BJ (cell line): Measurements from ENCODE around the gene BCAN. TPM values are rescaled to one million over a fixed set of nuclear protein-coding genes. Genes with fewer than 3 reads are reported as not detected.

ENCODE experiments used
- CTCF ChIA-PET: fragments of 350-600 bp; formaldehyde crosslinking; extraction: SDS; loops from one replicate; lab custom pipeline; 2021; ENCODE audit warnings: antibody characterized with exemption, inconsistent platforms; lab: Yijun Ruan, JAX
- POLR2A ChIA-PET: fragments of 300-600 bp; sonication (Branson Sonifier 250); formaldehyde crosslinking; extraction: SDS; loops from one replicate; lab custom pipeline; 2021; ENCODE audit warnings: antibody characterized with exemption; lab: Charles Lee
- DNase-seq: peaks from one replicate; pipeline ENCODE4 v3.0.0-alpha.2; 2011; ENCODE audit warnings: low read depth
- H3K27me3 ChIP-seq: 2 replicates; pipeline ENCODE4 v1.6.0; 2011; ENCODE audit warnings: low read length; ENCODE audit not compliant: control insufficient read depth, insufficient read depth
- H3K36me3 ChIP-seq: 2 replicates; pipeline ENCODE4 v1.5.1; 2011; ENCODE audit warnings: low read length; ENCODE audit not compliant: control insufficient read depth, insufficient read depth
- H3K4me3 ChIP-seq: 2 replicates; pipeline ENCODE4 v1.5.1; 2011; ENCODE audit warnings: low read depth, mild to moderate bottlenecking, control low read depth, low read length
- CTCF ChIP-seq: IDR thresholded peaks from 2 replicates; pipeline ENCODE4 v1.5.1; 2011; ENCODE audit warnings: low read depth, mild to moderate bottlenecking, control low read depth, inconsistent platforms, low read length, moderate library complexity; ENCODE audit not compliant: insufficient read depth
- polyA plus RNA-seq: library from polyadenylated mRNA; depleted of rRNA; stranded (reverse); fragments of >200 nt; gene quantifications from 2 replicates; pipeline ENCODE4 v1.2.3, GENCODE V29; 2011

BCAN gene
- polyA plus RNA-seq, 1 experiment: 0.02 TPM

GRCh38 chr1:156703336-156703735, 61.4 kb downstream of the BCAN start:
- peaks cover 24% of the 10 kb centered on the region for H3K36me3 ChIP-seq
- ChIA-PET CTCF (interaction anchor here (15.3 to 41.7 kb wide), 3 partner anchors 11 to 24 kb away, joined by 286 to 1556 read pairs (median 1556); partner anchors contain the start of genes CRABP2, ISG20L2, METTL25B and NES), POLR2A (interaction anchor here (0.6 to 1.4 kb wide), 2 partner anchors 9 to 1732 kb away, joined by 3 to 11 read pairs; no protein-coding TSS in a partner anchor)
- DNase-seq: no peak
- peak overlapping the region; percentile 58 for H3K4me3 ChIP-seq
- no peak for TF ChIP-seq CTCF
- H3K27me3 ChIP-seq: no peaks in the 10 kb centered on the region

GRCh38 chr1:156703741-156704140, 61.8 kb downstream of the BCAN start:
- DNase-seq: no peak
- H3K4me3 ChIP-seq: peak overlapping the region; percentile 58
- ChIA-PET CTCF (interaction anchor here (5.6 to 41.7 kb wide), 3 partner anchors 16 to 43 kb away, joined by 34 to 1556 read pairs (median 286); partner anchors contain the start of genes ISG20L2, METTL25B and NES), POLR2A (interaction anchor here (1.4 kb wide), 1 partner anchor 9 kb away, joined by 3 read pairs; no protein-coding TSS in a partner anchor)
- peaks cover 24% of the 10 kb centered on the region for H3K36me3 ChIP-seq
- H3K27me3 ChIP-seq: no peaks in the 10 kb centered on the region
- peak; percentile 18; the same call in 1 of the 2 replicates for TF ChIP-seq CTCF

DNA sequence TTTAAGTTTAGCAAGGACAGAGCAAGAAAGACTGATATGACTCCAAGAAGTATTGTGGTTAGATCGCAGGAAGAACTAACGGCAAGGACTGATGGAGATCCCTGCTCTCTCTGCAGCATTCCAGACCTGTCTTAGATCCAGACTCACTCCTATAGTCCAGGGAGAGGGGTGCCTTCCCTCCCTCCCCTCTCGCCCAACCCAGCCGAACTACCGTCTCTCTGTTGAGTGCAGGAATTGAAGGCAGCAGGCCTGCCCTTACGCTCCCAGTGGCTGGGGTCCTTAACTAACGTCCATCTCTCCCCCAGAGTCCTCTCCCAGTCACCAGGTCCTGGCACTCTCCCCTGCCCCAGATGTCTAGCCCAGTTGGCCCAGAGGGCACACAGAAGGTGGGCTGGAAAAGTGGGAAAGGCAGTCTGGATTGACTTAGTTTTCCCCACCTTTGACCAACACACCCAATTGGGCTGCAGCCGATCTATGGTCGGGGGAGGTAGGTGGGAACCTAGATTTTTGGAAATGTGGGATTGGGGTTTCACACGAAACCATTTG, 62.3 kb downstream of the BCAN start:
- Histone ChIP-seq H3K4me3 (peak overlapping the region; percentile 58), H3K27me3 (no peaks in the 10 kb centered on the region), H3K36me3 (peaks cover 19% of the 10 kb centered on the region)
- POLR2A ChIA-PET: interaction anchor here (0.6 to 1.4 kb wide), 3 partner anchors 8 to 866 kb away, joined by 3 to 7 read pairs (median 3); no protein-coding TSS in a partner anchor
- no peak for TF ChIP-seq CTCF
- DNase-seq: no peak
- CTCF ChIA-PET: interaction anchor here (0.7 to 41.7 kb wide), 6 partner anchors 17 to 186 kb away, joined by 4 to 1556 read pairs (median 21); partner anchors contain the start of genes ISG20L2, METTL25B, NES and NTRK1

- POLR2A ChIA-PET: interaction anchor here (0.6 kb wide), 2 partner anchors 30 to 42 kb away, joined by 3 to 4 read pairs; no protein-coding TSS in a partner anchor
- H3K27me3 ChIP-seq: no peaks in the 10 kb centered on the region
- peaks cover 13% of the 10 kb centered on the region for H3K36me3 ChIP-seq
- DNase-seq: no peak
- TF ChIP-seq CTCF: no peak
- H3K4me3 ChIP-seq: peak overlapping the region; percentile 58
- CTCF ChIA-PET: interaction anchor here (1.2 to 41.7 kb wide), 7 partner anchors 18 to 223 kb away, joined by 4 to 1556 read pairs (median 8); partner anchors contain the start of genes ISG20L2, METTL25B, NES and NTRK1
Measured at GRCh38 chr1:156704930-156705320, 63.0 kb downstream of the BCAN start.

DNA sequence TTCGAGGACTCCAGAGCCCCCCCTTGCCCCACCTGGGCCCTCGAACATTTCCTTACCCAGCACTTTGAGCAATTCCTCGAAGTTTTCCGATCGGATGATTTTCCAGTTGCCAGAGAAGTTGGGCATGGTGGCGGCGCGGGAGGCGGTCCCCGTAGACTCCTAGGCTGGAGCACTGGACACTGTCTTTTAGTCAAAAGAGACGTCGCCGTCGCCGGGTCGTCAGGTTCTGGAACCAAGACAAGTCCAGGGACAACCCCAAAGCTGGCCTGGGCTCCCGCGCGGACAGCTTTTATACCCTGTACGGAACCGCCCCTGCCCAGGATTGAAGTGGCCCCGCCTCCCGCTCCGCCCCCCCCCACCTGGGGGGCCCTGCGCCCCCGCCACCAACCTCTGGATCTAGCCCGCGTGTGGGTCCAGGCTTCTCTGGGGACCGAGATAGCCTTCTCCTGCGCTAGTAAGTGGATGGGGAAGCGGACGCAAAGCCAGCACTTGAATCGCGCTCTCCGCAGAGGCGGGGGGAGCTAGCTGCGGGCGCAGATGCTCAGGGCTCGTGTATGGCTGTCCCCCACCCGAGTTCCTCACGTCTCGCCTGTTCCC, 63.5 kb downstream of the BCAN start, which contains the start of gene CRABP2:
Gene CRABP2, minus strand, starts transcription at position 263 of the 597 bp plus-strand sequence. Its CDS starts 137 bp downstream, at position 126.
- Histone ChIP-seq H3K36me3 (peaks cover 9% of the 10 kb centered on the region), H3K27me3 (no peaks in the 10 kb centered on the region), H3K4me3 (peak within 1 kb of the TSS; percentile 58)
- ChIA-PET POLR2A (interaction anchor here (0.6 to 2.0 kb wide), 2 partner anchors 29 to 42 kb away, joined by 4 to 9 read pairs; partner anchors contain the start of gene NES), CTCF (interaction anchor here (0.6 to 41.7 kb wide), 15 partner anchors 9 to 222 kb away, joined by 3 to 1556 read pairs (median 6); partner anchors contain the start of genes ISG20L2, METTL25B, NES and NTRK1)
- no peak for TF ChIP-seq CTCF
- no peak for DNase-seq
